HG03135 (cell line): Measurements from ENCODE around the gene PTPRCAP.
"Not testable (repeated sequence)": the region's sequence is repeated elsewhere in the genome, so short reads cannot be mapped to it uniquely, and the experiment has no call there.

Source experiments
- ATAC-seq: cut with Tn5 transposase; IDR thresholded peaks from one replicate; pipeline ENCODE4 v1.9.1; 2021; ENCODE audit warnings: mild to moderate bottlenecking, moderate library complexity; ENCODE audit not compliant: unreplicated experiment

PTPRCAP gene

GRCh38 chr11:67437082-67437808, at the start of gene PTPRCAP:
Gene PTPRCAP (minus strand): TSS chr11:67437682. CDS start chr11:67437619, 63 bp downstream.
- no peak for ATAC-seq

- no peak for ATAC-seq
Observed at GRCh38 chr11:67486481-67487195, 49.2 kb upstream of the PTPRCAP start.

GRCh38 chr11:67485873-67486361, 48.4 kb upstream of the PTPRCAP start:
- not testable (repeated sequence) for ATAC-seq

- ATAC-seq, result no peak
Observed at GRCh38 chr11:67484847-67485311, 47.4 kb upstream of the PTPRCAP start.

GRCh38 chr11:67483831-67484665, 46.6 kb upstream of the PTPRCAP start:
- no peak for ATAC-seq

- ATAC-seq, result peak; percentile 72
Observed at GRCh38 chr11:67482827-67483798, 45.6 kb upstream of the PTPRCAP start, which contains the start of gene AIP. Gene AIP (plus strand): TSS chr11:67483026. CDS start chr11:67483159, 133 bp downstream.

GRCh38 chr11:67482275-67482826, 44.9 kb upstream of the PTPRCAP start:
- ATAC-seq, result peak; percentile 4

GRCh38 chr11:67477344-67478050, 40.0 kb upstream of the PTPRCAP start:
- ATAC-seq, result not testable (repeated sequence)

GRCh38 chr11:67476692-67477091, 39.2 kb upstream of the PTPRCAP start:
- not testable (repeated sequence) for ATAC-seq

GRCh38 chr11:67472882-67473281, 35.4 kb upstream of the PTPRCAP start:
- ATAC-seq, result no peak

- no peak for ATAC-seq
Observed at GRCh38 chr11:67470337-67471002, 33.0 kb upstream of the PTPRCAP start.

- no peak for ATAC-seq
Observed at GRCh38 chr11:67469508-67469811, 32.0 kb upstream of the PTPRCAP start.

GRCh38 chr11:67468759-67469507, 31.5 kb upstream of the PTPRCAP start, which contains the start of gene TMEM134:
Gene TMEM134 (minus strand): TSS chr11:67469251. CDS start chr11:67469192, 59 bp downstream.
- ATAC-seq, result peak; percentile 65

GRCh38 chr11:67468456-67468758, 30.9 kb upstream of the PTPRCAP start:
- ATAC-seq, result no peak

GRCh38 chr11:67468056-67468455, 30.6 kb upstream of the PTPRCAP start:
- ATAC-seq, result no peak

- no peak for ATAC-seq
Observed at GRCh38 chr11:67466962-67467771, 29.7 kb upstream of the PTPRCAP start.

- ATAC-seq, result no peak
Observed at GRCh38 chr11:67466367-67466766, 28.9 kb upstream of the PTPRCAP start.
